Glomerular visceral epithelial cell (primary cell): ENCODE data around the gene NME3.

Experiments used
- DNase-seq: peaks from one replicate; pipeline ENCODE4 v3.0.0-alpha.2; 2016; ENCODE audit errors: extremely low spot score

Gene NME3

GRCh38 chr16:1727651-1728624, 43.4 kb downstream of the NME3 start:
- no peak for DNase-seq

GRCh38 chr16:1726661-1727502, 44.5 kb downstream of the NME3 start:
- no peak for DNase-seq

GRCh38 chr16:1724491-1724890, 46.9 kb downstream of the NME3 start:
- no peak for DNase-seq

GRCh38 chr16:1723450-1724147, 47.7 kb downstream of the NME3 start:
- DNase-seq = peak; percentile 42

- DNase-seq = no peak
Observed at GRCh38 chr16:1721372-1721771, 50.0 kb downstream of the NME3 start.
